Germinal center (tissue), 1 donor: Measurements from ENCODE around the gene TAC3.
"Not testable (repeated sequence)": the region's sequence is repeated elsewhere in the genome, so short reads cannot be mapped to it uniquely, and the experiment has no call there.

Source experiments
- DNase-seq: peaks from one replicate; pipeline ENCODE4 v3.0.0; 2012; ENCODE audit warnings: mixed read lengths, low spot score

Gene TAC3

DNA sequence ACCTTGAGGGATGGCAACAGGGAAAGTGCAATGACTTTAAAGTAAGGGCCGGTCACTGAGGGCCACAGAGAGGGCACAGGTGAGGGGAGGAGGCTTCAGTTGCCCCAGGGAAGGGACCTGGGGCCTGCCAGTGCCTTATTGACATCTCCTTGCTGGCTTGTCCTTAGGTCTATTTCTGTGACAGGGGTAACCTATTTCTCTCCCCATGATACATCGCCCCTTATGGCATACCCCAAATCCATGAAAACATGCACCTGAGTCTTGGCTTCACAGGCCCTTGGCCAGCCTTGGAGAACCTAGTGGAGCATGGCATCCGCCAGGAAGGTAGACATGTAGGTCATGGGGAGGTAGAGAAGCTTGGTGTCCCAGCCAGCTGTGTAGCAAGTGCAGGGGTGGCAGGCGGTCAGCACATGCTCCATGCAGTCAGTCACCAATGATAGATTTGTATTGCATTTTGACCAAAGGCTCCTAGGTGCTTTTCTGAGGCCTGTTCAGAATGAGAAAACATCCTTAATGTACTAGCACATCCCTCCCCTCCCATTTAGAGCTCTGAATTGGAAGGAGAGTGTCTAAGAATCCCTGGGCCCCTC, 35.3 kb downstream of the TAC3 start:
- peak; percentile 0 for DNase-seq

DNA sequence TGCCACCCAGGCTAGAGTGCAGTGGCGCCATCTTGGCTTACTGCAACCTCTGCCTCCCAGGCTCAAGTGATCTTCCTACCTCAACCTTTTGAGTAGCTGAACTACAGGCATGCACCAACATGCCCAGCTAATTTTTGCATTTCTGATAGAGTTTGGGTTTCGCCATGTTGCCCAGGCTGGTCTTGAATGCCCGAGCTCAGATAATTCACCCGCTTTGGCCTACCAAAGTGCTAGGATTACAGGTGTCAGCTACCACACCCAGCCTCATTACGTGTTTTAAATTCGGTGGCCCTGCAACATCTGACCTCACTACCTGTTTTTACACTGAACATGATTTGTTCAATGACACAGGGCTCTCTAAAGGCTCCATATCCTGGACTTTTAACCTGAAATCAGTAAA, 36.1 kb downstream of the TAC3 start:
- no peak for DNase-seq

DNA sequence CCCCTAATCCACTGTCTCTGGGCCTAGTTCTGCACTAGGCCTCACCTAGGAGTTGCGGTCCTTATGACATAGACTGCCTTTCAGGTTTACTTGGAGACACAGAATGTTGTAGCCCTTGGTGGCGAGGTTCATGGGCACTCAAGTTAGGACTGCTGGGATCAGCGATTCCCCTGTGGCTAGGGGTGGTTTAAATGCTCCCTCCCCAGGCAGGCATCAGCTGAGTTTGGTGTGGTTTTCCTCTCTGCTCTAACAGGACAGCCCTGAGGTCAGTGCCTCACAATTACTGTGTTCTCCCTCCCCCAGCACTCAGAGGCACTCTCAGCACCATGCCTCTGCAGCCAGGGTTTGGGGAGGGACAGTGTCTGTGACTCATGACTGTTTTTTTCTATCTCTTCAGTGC, 36.7 kb downstream of the TAC3 start:
- DNase-seq = no peak

DNA sequence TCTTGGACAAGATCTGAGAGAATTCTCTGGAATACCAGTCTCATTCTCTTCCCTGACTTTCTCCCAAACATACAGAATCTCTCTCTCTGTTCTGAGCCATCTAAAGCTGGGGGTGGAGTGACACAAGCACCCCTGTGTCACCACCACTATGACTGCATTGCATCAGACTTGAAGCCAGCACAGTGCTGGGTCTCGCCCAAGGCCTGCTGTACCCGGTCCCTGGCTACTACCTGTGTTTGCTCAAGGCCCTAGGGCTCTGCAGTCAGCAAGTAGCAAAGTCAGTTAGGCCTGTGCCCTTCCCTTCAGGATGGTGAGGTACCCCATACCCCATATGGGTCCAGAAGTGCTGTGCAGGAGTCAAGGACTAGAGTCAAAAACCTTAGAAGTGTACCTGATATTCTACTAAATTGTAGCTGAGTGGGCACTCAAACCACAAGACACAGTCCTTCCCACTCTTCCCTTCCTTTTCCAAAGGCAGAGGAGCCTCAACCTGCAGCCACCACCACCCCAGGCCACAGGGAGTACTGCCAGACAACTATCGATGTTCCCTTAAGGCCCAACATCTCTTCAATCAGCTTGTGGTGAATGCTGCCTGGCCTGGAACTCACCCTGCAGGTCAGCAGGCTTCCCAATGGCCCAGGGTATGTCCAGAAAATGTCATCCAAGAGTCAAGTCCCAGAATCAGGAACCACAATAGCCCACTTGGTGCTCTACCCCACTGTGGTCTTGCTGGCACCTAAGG, 37.8 kb downstream of the TAC3 start:
- DNase-seq = no peak

DNA sequence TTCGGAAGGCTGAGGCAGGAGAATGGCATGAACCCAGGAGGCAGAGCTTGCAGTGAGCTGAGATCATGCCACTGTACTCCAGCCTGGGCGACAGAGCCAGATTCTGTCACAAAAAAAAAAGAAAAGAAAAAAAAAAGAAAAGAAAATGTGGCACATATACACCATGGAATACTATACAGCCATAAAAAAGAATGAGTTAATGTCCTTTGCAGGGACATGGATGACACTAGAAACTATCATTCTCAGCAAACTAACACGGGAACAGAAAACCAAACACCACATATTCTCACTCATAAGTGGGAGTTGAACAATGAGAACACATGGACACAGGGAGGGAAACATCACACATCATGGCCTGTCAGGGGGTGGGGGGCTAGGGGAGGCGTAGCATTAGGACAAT, 39.0 kb downstream of the TAC3 start:
- DNase-seq = not testable (repeated sequence)

DNA sequence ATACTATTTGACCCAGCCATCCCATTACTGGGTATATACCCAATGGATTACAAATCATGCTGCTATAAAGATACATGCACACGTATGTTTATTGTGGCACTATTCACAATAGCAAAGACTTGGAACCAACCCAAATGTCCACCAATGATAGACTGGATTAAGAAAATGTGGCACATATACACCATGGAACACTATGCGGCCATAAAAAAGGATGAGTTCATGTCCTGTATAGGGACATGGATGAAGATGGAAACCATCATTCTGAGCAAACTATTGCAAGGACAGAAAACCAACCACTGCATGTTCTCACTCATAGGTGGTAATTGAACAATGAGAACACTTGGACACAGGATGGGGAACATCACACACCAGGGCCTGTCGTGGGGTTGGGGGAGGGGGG, 42.1 kb downstream of the TAC3 start:
- not testable (repeated sequence) for DNase-seq

DNA sequence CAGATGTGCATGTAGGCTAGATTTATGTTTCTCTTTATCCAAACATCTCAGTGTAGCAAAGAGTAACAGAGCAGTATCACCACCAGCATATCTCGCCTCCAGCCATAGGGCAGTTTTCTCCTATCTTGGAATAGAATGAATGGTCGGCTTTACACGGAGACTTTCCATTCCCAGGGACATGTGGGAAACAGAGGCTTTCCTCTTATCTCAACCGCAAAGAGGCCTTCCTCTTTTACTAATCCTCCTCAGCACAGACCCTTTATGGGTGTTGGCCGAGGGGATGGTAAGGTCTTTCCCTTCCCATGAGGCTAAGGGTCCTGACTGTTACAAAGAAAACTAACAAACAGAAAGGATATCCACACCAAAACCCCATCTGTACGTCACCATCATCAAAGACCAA, 47.4 kb downstream of the TAC3 start:
- not testable (repeated sequence) for DNase-seq

DNA sequence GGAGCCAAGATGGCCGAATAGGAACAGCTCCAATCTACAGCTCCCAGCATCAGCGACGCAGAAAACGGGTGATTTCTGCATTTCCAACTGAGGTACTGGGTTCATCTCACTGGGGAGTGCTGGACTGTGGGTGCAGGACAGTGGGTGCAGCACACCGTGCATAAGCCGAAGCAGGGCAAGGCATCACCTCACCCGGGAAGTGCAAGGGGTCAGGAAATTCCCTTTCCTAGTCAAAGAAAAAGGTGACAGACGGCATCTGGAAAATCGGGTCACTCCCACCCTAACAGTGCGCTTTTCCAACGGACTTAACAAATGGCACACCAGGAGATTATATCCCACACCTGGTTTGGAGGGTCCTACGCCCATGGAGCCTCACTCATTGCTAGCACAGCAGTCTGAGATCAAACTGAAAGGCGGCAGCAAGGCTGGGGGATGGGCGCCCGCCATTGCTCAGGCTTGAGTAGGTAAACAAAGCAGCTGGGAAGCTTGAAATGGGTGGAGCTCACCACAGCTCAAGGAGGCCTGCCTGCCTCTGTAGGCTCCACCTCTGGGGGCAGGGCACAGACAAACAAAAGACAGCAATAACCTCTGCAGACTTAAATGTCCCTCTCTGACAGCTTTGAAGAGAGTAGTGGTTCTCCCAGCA, 50.2 kb downstream of the TAC3 start:
- DNase-seq = not testable (repeated sequence)

DNA sequence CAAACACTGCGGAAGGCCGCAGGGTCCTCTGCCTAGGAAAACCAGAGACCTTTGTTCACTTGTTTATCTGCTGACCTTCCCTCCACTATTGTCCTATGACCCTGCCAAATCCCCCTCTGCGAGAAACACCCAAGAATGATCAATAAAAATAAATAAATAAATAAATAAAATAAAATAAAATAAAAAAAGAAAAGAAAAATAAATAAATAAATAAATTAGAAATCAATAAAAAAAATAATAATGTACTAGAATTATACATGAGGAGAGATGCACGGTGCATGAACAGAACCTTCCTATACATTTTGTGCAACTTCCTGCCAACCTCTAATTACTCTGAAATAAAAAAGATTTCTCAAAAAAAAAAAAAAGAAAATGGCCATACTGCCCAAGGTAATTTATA, 51.2 kb downstream of the TAC3 start:
- not testable (repeated sequence) for DNase-seq

DNA sequence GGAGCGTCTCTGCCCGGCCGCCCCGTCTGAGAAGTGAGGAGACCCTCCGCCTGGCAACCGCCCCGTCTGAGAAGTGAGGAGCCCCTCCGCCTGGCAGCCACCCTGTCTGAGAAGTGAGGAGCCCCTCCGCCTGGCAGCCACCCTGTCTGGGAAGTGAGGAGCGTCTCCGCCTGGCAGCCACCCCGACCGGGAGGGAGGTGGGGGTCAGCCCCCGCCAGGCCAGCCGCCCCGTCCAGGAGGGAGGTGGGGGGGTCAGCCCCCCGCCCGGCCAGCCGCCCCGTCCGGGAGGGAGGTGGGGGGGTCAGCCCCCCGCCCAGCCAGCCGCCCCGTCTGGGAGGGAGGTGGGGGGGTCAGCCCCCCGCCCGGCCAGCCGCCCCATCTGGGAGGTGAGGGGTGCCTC, 52.8 kb downstream of the TAC3 start:
- not testable (repeated sequence) for DNase-seq

DNA sequence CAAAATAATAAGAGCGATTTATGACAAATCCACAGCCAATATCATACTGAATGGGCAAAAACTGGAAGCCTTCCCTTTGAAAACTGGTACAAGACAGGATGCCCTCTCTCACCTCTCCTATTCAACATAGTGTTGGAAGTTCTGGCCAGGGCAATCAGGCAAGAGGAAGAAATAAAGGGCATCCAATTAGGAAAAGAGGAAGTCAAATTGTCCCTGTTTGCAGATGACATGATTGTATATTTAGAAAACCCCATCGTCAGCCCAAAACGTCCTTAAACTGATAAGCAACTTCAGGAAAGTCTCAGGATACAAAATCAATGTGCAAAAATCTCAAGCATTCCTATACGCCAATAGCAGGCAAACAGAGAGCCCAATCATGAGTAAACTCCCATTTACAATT, 54.1 kb downstream of the TAC3 start:
- not testable (repeated sequence) for DNase-seq
